Thymus (tissue), 11 donors: ENCODE measurements around the gene IQCB1. TPM values are rescaled to one million over a fixed set of nuclear protein-coding genes. Genes with fewer than 3 reads are reported as not detected.

Experiments used
- DNase-seq, 9 donors: peaks; one replicate each; pipeline ENCODE4 v3.0.0-alpha.2; 2013; ENCODE audit warnings: low spot score in 9 of 9, low read depth in 6 of 9, missing footprints in 1 of 9
- H3K27ac ChIP-seq, 2 donors: one replicate each; pipeline ENCODE4 v1.5.1; 2013; ENCODE audit warnings: control low read depth in 1 of 2, low read depth in 1 of 2, low read length in 1 of 2, mild to moderate bottlenecking in 1 of 2, moderate library complexity in 1 of 2
- H3K27me3 ChIP-seq, 2 donors: one replicate each; pipeline ENCODE4 v1.5.1; 2013; ENCODE audit warnings: low read length in 1 of 2; ENCODE audit not compliant: control insufficient read depth in 2 of 2, insufficient read depth in 1 of 2
- H3K36me3 ChIP-seq, 2 donors: one replicate each; pipeline ENCODE4 v1.5.1; 2013; ENCODE audit warnings: low read length in 1 of 2, mild to moderate bottlenecking in 1 of 2, moderate library complexity in 1 of 2; ENCODE audit not compliant: control insufficient read depth in 2 of 2, insufficient read depth in 2 of 2
- H3K4me1 ChIP-seq, 2 donors: one replicate each; pipeline ENCODE4 v1.5.1; 2013; ENCODE audit warnings: low read length in 2 of 2; ENCODE audit not compliant: control insufficient read depth in 2 of 2, insufficient read depth in 2 of 2
- H3K4me3 ChIP-seq, 2 donors: one replicate each; pipeline ENCODE4 v1.5.1; 2013; ENCODE audit warnings: low read length in 2 of 2, control low read depth in 1 of 2, mild to moderate bottlenecking in 1 of 2
- H3K9me3 ChIP-seq, 2 donors: one replicate each; pipeline ENCODE4 v1.5.1; 2013; ENCODE audit warnings: low read length in 1 of 2, mild to moderate bottlenecking in 1 of 2; ENCODE audit not compliant: control insufficient read depth in 2 of 2, insufficient read depth in 1 of 2
- WGBS: extraction: QIAGEN DNeasy Blood & Tissue Kit; methylation state at CpG from one replicate; pipeline ENCODE4 v1.1.7; 2013; 5-methylcytosine and 5-hydroxymethylcytosine counted together
- polyA plus RNA-seq: library from polyadenylated mRNA; stranded (reverse); fragments of 200-250 nt; gene quantifications from one replicate; pipeline ENCODE4 v1.2.3, GENCODE V29; 2013
- total RNA-seq: library from RNA; stranded (reverse); fragments of 120-200 nt; gene quantifications from one replicate; pipeline ENCODE4 v1.2.4, GENCODE V29; 2013
- donor health status: healthy.

IQCB1 gene
- total and polyA plus RNA-seq, 2 donors, result 24.6 to 29.1 TPM

DNA sequence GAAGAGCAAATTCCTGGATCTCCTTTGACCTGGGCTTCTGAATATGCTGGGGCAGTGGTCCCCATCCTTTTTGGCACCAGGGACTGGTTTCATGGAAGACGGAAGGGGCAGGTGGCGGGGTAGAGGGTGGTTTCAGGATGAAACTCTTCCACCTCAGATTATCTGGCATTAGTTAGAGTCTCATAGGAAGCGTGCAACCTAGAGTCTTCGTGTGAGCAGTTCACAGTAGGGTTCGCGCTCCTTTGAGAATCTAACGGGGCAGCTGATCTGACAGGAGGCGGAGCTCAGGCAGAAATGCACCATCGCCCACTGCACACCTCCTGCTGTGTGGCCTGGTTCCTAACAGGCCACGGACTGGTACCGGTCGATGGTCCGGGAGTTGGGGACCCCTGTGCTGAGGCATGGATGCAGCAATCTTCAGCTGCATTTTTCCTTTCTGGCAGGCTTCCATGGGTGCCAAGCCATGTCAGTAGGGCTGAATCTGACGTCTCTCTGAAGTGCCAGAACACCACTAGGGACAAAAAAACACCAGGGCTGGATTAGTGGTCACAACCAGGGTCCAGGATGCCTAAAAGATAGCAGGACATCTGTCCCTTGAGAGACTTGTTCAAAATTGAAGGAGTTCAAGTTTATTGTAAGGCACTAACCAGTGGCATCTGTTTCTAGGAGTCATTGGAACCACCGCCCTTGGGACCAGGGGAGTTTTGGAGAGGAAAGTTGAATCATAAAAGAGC lies 76.9 kb downstream of the IQCB1 start:
- 97% methylated on average over 15 of the region's 15 CpGs for WGBS
- Histone ChIP-seq H3K27ac (no peak overlapping the region), H3K36me3 (no peaks in the 10 kb centered on the region), H3K4me3 (no peak overlapping the region), H3K9me3 (no peaks in the 10 kb centered on the region), H3K4me1 (no peaks in the 10 kb centered on the region), H3K27me3 (no peaks in the 10 kb centered on the region)
- no peak for DNase-seq

DNA sequence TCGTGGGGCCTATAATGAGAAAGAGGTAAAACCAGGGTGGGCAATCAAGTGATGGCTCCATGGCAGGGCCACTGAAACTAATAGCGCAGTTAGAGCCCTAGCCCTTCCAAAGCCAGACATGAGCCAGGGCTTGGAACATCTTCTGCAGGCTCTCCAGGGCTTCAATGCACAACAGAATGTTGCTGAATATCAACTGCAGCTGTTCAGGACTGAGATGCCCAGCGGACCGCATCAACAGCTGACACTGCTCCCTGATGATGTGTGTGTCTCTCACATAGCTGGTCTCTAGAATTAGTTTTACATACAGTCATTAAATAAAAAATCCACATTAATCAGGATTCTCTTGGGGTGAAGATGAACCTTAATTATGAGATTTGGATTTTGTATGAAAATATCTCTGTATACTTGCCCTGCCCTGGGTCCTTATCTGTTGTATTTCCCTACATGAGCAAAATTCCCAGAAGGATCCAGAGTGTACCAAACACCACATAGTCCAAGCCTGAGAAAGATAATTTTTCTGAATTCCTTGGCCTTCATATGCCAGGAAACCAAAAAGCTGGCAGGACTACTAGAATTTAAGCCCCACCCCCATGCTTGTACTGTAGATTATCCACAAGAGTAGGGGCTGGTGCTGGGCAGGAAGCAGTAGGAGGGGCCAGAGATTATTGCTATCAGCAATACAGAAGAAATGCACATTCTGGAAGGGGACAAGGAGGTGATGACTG lies 77.6 kb downstream of the IQCB1 start:
- DNase-seq, result no peak
- 95% methylated on average over 4 of the region's 4 CpGs for WGBS
- no peaks in the 10 kb centered on the region for H3K9me3 ChIP-seq
- H3K27ac ChIP-seq, result no peak overlapping the region
- no peaks in the 10 kb centered on the region for H3K36me3 ChIP-seq
- no peak overlapping the region for H3K4me3 ChIP-seq
- H3K27me3 ChIP-seq, result peaks cover 0 to 1% of the 10 kb centered on the region in 2 donors
- no peaks in the 10 kb centered on the region for H3K4me1 ChIP-seq

DNA sequence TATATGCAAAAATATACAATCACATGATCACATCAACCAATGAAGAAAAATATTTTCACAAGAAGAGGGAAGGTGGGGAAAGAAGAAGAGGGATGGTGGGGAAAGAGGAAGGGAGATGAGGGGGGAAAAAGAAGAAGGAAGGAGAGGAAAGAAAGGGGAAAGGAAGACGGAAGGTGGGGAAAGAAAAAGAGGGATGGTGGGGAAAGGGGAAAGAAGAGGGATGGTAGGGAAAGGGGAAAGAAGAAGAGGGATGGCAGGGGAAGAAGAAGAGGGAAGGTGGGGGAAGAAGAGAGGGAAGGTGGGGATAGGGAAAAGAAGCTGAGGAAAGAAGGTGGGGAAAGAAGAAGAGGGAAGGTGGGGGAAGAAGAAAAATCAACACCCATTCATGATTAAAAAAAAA lies 82.1 kb downstream of the IQCB1 start:
- WGBS, result 87% methylated on average over 1 of the region's 1 CpG

DNA sequence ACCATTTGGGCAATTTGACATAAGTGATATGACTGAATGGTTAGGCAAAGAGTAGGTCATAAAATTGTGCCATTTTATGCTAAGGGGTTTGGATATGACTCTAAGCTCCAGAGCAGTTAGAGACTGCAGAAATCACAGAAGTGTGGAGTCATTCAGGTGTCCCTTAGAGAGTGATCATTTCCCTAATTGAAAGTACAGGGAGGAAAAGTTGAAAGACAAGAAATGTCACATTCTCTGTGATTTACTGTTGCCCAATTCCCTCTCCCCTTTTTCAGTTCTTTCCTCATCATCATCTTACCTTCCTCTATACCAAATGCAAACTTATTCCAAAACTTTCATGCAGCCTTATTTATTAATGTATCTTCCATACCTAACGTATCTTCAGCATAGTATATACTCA lies 82.6 kb downstream of the IQCB1 start:
- WGBS, result 95% methylated on average over 1 of the region's 1 CpG
- Histone ChIP-seq H3K9me3 (no peaks in the 10 kb centered on the region), H3K36me3 (no peaks in the 10 kb centered on the region), H3K27me3 (peaks cover 2 to 11% of the 10 kb centered on the region in 2 donors), H3K4me1 (peaks cover 2 to 5% of the 10 kb centered on the region in 2 donors), H3K4me3 (no peak overlapping the region), H3K27ac (no peak overlapping the region)
- no peak for DNase-seq

More for the DNA sequence above, 82.1 kb downstream of the IQCB1 start:
- Histone ChIP-seq H3K27me3 (peaks cover 2 to 11% of the 10 kb centered on the region in 2 donors), H3K4me1 (peaks cover 2 to 5% of the 10 kb centered on the region in 2 donors), H3K4me3 (no peak overlapping the region), H3K36me3 (no peaks in the 10 kb centered on the region), H3K9me3 (no peaks in the 10 kb centered on the region), H3K27ac (no peak overlapping the region)
- DNase-seq, result no peak

- Histone ChIP-seq H3K36me3 (no peaks in the 10 kb centered on the region), H3K9me3 (no peaks in the 10 kb centered on the region), H3K4me1 (peaks cover 2 to 5% of the 10 kb centered on the region in 2 donors), H3K4me3 (peak overlapping the region; percentile 72 to 79), H3K27me3 (peaks cover 2 to 11% of the 10 kb centered on the region in 2 donors), H3K27ac (peak overlapping the region; percentile 22 to 72)
- WGBS, result 2% methylated on average over 9 of the region's 9 CpGs
- no peak for DNase-seq
Measured at GRCh38 chr3:121750087-121750415, 84.8 kb downstream of the IQCB1 start.

- DNase-seq, result peak; percentile 86 to 99 (median 96)
- Histone ChIP-seq H3K4me1 (peaks cover 2 to 5% of the 10 kb centered on the region in 2 donors), H3K36me3 (no peaks in the 10 kb centered on the region), H3K27ac (peak within 1 kb of the TSS; percentile 68 to 77), H3K4me3 (peak within 1 kb of the TSS; percentile 72 to 79), H3K27me3 (peaks cover 2 to 11% of the 10 kb centered on the region in 2 donors), H3K9me3 (no peaks in the 10 kb centered on the region)
- WGBS, result under 1% methylated on average over 51 of the region's 51 CpGs
Measured at GRCh38 chr3:121749276-121750086, 85.4 kb downstream of the IQCB1 start, which contains the start of gene GOLGB1. Gene GOLGB1, minus strand, starts transcription at chr3:121749741. Its CDS starts 18,770 bp downstream, at chr3:121730971.

GRCh38 chr3:121748680-121749275 lies 86.1 kb downstream of the IQCB1 start:
- peak overlapping the region; percentile 68 to 77 for H3K27ac ChIP-seq
- 1% methylated on average over 17 of the region's 17 CpGs for WGBS
- H3K27me3 ChIP-seq, result peaks cover 2 to 11% of the 10 kb centered on the region in 2 donors
- DNase-seq, result peak in 5 of 9 donors; percentile 6 to 34 (median 18)
- peak overlapping the region; percentile 72 to 79 for H3K4me3 ChIP-seq
- H3K36me3 ChIP-seq, result no peaks in the 10 kb centered on the region
- no peaks in the 10 kb centered on the region for H3K9me3 ChIP-seq
- peaks cover 2 to 5% of the 10 kb centered on the region in 2 donors for H3K4me1 ChIP-seq

- peaks cover 2 to 11% of the 10 kb centered on the region in 2 donors for H3K27me3 ChIP-seq
- H3K27ac ChIP-seq, result no peak overlapping the region
- 58% methylated on average over 3 of the region's 3 CpGs for WGBS
- no peak overlapping the region for H3K4me3 ChIP-seq
- H3K9me3 ChIP-seq, result no peaks in the 10 kb centered on the region
- DNase-seq, result no peak
- H3K36me3 ChIP-seq, result no peaks in the 10 kb centered on the region
- peaks cover 2 to 5% of the 10 kb centered on the region in 2 donors for H3K4me1 ChIP-seq
Measured at GRCh38 chr3:121747976-121748375, 86.9 kb downstream of the IQCB1 start.
